ENCODE results near the gene PPFIBP2.

DNA sequence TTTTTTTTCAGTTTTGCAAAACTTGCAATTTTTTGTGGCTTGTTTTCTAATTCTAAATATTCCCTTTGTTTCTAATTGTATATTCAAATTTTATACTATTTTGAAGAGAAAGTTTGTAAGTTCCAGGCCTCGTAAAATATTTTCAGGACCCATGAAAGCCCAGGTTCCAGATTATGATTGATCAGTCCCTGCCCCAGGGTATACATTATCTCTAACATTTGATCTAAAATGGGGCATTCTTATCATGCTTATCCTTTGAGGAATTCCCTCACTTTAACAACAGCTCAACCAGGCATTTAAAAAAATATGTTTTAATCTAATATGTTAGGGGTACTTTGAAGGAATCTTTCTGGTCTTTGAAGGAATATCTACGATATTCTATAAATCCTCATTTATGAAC lies 133.1 kb downstream of the PPFIBP2 start:
- TF ChIP-seq, protein P1, sequence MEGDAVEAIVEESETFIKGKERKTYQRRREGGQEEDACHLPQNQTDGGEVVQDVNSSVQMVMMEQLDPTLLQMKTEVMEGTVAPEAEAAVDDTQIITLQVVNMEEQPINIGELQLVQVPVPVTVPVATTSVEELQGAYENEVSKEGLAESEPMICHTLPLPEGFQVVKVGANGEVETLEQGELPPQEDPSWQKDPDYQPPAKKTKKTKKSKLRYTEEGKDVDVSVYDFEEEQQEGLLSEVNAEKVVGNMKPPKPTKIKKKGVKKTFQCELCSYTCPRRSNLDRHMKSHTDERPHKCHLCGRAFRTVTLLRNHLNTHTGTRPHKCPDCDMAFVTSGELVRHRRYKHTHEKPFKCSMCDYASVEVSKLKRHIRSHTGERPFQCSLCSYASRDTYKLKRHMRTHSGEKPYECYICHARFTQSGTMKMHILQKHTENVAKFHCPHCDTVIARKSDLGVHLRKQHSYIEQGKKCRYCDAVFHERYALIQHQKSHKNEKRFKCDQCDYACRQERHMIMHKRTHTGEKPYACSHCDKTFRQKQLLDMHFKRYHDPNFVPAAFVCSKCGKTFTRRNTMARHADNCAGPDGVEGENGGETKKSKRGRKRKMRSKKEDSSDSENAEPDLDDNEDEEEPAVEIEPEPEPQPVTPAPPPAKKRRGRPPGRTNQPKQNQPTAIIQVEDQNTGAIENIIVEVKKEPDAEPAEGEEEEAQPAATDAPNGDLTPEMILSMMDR (IDR thresholded peaks at IDR 0.05 in 8 of 11, conservative IDR thresholded peaks at IDR 0.05 in 3 of 11), result no peak
- no peak for TF ChIP-seq POLR2A (IDR thresholded peaks at IDR 0.05)
